NCI-H187 (cell line): Measurements from ENCODE around the gene PRKCH.
"Not testable (repeated sequence)": the region's sequence is repeated elsewhere in the genome, so short reads cannot be mapped to it uniquely, and the experiment has no call there.

Source experiments
- DNase-seq, 2 experiments: peaks; one replicate each; lab custom pipeline; 2025; lab: John Stamatoyannopoulos, UW

Gene PRKCH

GRCh38 chr14:61394542-61394941 is 73.2 kb downstream of the PRKCH start:
- no peak for DNase-seq

- no peak for DNase-seq
Measured at GRCh38 chr14:61395115-61395725, 73.8 kb downstream of the PRKCH start.

GRCh38 chr14:61396279-61396678 is 74.9 kb downstream of the PRKCH start:
- no peak for DNase-seq

GRCh38 chr14:61396694-61397093 is 75.3 kb downstream of the PRKCH start:
- DNase-seq = no peak

- DNase-seq = no peak
Measured at GRCh38 chr14:61397615-61398014, 76.2 kb downstream of the PRKCH start.

- DNase-seq = no peak
Measured at GRCh38 chr14:61398221-61398620, 76.8 kb downstream of the PRKCH start.

GRCh38 chr14:61399365-61399764 is 78.0 kb downstream of the PRKCH start:
- no peak for DNase-seq

GRCh38 chr14:61401461-61401860 is 80.1 kb downstream of the PRKCH start:
- no peak for DNase-seq

- no peak for DNase-seq
Measured at GRCh38 chr14:61403411-61403810, 82.0 kb downstream of the PRKCH start.

- no peak for DNase-seq
Measured at GRCh38 chr14:61404637-61405036, 83.3 kb downstream of the PRKCH start.

GRCh38 chr14:61406198-61406597 is 84.8 kb downstream of the PRKCH start:
- no peak for DNase-seq

GRCh38 chr14:61406675-61407074 is 85.3 kb downstream of the PRKCH start:
- DNase-seq = no peak

- DNase-seq = no peak
Measured at GRCh38 chr14:61408498-61408897, 87.1 kb downstream of the PRKCH start.

- no peak for DNase-seq
Measured at GRCh38 chr14:61409782-61410181, 88.4 kb downstream of the PRKCH start.

GRCh38 chr14:61415934-61416333 is 94.6 kb downstream of the PRKCH start:
- not testable (repeated sequence) for DNase-seq

- no peak for DNase-seq
Measured at GRCh38 chr14:61416591-61416990, 95.2 kb downstream of the PRKCH start.

GRCh38 chr14:61417141-61417540 is 95.8 kb downstream of the PRKCH start:
- DNase-seq = no peak

- DNase-seq = no peak
Measured at GRCh38 chr14:61417883-61418455, 96.6 kb downstream of the PRKCH start.

GRCh38 chr14:61418746-61419145 is 97.4 kb downstream of the PRKCH start:
- DNase-seq = no peak

- DNase-seq = no peak
Measured at GRCh38 chr14:61419201-61419600, 97.8 kb downstream of the PRKCH start.

GRCh38 chr14:61420326-61420725 is 98.9 kb downstream of the PRKCH start:
- no peak for DNase-seq

- DNase-seq = no peak
Measured at GRCh38 chr14:61421212-61421923, 100.0 kb downstream of the PRKCH start.

GRCh38 chr14:61426048-61426447 is 104.7 kb downstream of the PRKCH start:
- no peak for DNase-seq

GRCh38 chr14:61428261-61428660 is 106.9 kb downstream of the PRKCH start:
- DNase-seq = no peak
